HG03025 (cell line): ENCODE measurements around the gene FNDC1.
"Not testable (repeated sequence)": the region's sequence is repeated elsewhere in the genome, so short reads cannot be mapped to it uniquely, and the experiment has no call there.

Experiments
- ATAC-seq: cut with Tn5 transposase; IDR thresholded peaks from one replicate; pipeline ENCODE4 v1.9.1; 2021; ENCODE audit warnings: mild to moderate bottlenecking, moderate library complexity; ENCODE audit not compliant: unreplicated experiment, low FRiP score

Gene FNDC1

GRCh38 chr6:159252955-159253508, 83.8 kb downstream of the FNDC1 start:
- ATAC-seq, result peak; percentile 71

- no peak for ATAC-seq
Measured at GRCh38 chr6:159254186-159254585, 85.0 kb downstream of the FNDC1 start.

DNA sequence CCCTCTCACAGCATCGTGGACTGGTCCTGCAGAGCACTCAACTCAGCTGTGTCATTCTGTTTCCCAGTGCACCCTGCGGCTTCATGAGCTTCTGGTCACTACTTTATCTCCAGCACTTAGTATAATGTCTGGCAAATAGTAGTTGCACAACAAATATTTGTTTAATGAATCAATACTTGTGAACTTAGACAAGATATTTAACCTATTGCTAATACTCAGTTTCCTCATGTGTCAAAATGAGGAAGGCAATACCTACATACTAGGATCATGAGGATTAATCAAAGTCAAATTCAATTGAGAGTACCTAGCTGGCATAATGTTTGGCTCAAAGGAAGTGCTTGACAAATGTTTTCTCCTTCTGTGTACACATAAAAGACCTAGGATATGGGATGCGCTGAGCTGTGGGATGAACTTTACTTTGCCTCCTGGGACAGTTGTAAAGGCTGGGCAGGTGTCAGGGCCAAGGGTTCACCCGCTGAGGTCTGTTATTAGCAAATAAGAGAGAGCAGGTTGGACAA, 86.3 kb downstream of the FNDC1 start:
- ATAC-seq, result no peak

- ATAC-seq, result no peak
Measured at GRCh38 chr6:159256128-159256527, 86.9 kb downstream of the FNDC1 start.

- ATAC-seq, result no peak
Measured at GRCh38 chr6:159257846-159258245, 88.6 kb downstream of the FNDC1 start.

DNA sequence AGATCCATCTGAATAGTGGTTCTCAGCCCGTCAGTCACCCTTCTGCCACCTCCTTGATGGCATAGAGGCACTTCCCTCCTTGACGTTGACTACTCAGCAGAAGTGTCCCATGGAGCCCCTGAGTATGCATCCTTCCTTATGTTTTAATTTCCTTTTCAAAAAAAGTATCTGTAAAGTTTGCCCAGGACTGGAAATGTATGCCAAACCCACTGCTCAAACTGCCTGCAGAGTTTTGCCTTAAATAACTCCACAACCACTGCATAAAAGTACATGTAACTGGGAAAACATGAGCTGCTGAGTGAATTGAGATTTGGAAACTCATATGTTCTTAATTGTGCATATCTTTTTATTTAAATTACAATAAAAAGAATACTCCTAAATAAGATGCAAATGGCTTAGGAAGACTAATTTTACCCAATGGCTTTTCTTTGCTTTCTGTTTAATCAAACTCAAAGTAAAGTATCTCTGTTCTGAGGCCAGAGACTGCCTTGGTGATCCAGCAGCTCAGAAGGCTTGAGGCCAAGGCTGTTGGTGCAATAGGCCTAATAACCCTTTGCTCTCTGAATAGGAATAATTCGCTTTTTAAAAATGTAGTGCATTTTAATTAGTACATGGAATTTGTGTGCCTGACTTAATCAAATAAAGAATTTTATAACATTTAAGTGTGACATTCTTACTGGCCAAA, 90.4 kb downstream of the FNDC1 start:
- ATAC-seq, result no peak

GRCh38 chr6:159260208-159260607, 91.0 kb downstream of the FNDC1 start:
- ATAC-seq, result no peak

DNA sequence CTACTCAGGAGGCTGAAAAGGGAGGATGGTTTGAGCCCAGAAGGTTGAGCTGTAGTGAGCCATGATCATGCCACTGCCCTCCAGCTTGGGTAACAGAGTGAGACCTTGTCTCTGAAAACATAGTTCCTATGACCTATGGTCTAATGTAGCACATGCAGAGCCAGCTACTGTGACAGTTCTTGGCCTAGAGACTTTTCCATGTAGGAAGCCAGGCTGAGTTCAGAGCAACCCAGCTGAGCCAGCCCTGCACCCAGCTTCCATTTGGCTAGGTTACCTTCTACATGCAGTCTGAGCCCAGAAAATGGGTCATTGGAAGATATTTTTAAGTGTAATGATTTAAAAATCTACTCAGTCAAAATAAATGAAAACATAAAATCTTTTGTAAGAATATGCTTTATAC, 92.8 kb downstream of the FNDC1 start:
- no peak for ATAC-seq

- no peak for ATAC-seq
Measured at GRCh38 chr6:159262586-159262985, 93.4 kb downstream of the FNDC1 start.

DNA sequence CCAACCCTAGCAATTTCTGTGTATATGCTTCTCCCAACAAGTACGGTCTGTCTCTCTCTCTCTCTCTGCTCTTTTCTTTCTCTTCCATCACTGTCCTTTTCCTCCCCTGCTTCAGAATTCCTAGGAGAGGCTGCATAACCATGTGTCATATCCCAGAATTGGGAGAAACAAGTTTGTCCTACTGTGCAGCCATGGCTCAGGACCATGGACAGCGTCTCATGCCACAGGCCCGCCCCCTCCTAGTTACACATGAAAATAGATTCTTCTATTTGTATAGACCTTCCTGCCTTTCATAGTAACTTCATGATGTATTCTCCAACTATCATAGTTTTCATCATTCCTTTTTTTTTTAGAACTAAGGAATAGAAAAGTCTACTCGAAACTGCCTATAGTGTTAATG, 98.0 kb downstream of the FNDC1 start:
- no peak for ATAC-seq

GRCh38 chr6:159268511-159268910, 99.3 kb downstream of the FNDC1 start:
- ATAC-seq, result no peak

DNA sequence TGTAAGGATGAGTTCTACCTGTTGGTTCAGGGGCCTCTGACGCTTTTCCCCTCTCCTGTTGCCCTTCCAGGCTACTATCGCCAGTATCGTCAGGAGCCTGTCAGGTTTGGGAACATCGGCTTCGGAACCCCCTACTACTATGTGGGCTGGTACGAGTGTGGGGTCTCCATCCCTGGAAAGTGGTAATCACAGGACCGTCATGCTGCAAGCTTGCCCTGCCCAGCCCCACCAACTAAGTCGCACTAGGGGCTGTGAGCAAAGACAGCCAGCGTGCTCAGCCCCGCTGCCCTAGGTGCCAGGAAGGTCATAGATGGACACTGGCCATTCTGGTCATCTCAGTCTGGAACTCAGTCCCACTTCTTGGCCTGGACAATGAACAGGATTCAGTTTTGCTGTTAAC, 102.1 kb downstream of the FNDC1 start:
- ATAC-seq, result no peak

DNA sequence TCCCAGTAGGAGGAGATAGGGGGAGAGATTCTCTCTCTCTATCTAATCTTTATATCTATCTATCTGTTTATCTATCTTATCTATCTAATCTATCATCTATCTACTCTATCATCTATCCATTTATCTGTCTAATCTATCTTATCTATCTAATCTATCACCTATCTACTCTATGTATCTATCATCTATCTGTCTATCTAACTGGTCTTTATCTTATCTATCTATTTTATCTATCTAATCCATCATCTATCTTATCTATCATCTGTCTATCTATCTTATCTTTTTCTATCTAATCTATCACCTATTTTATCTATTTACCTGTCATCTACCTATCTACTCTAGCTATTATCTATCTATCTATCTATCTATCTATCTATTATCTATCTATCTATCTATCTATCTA, 109.4 kb downstream of the FNDC1 start:
- no peak for ATAC-seq

DNA sequence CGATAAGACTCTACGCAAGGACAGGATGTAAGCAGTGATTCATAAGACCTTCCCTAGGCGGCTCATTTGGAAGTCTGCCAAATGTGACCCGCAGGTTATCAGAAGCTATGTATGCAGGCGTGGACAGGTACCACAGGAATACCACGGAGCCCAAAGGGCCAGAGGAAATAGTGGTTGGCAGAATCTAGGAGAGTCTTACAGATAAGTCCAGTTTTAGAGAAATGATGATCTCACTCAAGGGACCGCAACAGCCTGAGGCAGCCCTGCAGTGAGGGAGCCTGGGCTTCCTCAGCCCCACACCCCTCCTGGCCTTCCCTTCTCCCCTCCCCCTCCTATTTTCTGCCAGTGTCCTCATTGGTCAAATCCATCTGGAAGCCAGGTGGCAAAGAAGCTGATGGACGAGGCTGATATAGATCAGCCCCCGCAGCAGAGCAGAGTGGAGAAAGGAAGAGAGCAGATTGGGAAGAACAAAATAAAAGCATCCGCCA, 110.6 kb downstream of the FNDC1 start:
- ATAC-seq, result no peak

- ATAC-seq, result no peak
Measured at GRCh38 chr6:159282421-159282820, 113.2 kb downstream of the FNDC1 start.

DNA sequence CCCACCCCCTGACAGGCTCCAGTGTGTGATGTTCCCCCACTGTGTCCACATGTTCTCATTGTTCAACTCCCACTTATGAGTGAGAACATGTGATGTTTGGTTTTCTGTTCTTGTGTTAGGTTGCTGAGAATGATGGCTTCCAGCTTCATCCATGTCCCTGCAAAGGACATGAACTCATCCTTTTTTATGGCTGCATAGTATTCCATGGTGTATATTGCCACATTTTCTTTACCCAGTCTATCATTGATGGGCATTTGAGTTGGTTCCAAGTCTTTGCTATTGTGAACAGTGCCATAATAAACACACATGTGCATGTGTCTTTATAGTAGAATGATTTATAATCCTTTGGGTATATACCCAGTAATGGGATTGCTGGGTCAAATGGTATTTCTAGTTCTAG, 115.5 kb downstream of the FNDC1 start:
- not testable (repeated sequence) for ATAC-seq

GRCh38 chr6:159298840-159299239, 129.6 kb downstream of the FNDC1 start:
- ATAC-seq, result no peak

- ATAC-seq, result no peak
Measured at GRCh38 chr6:159299566-159299965, 130.4 kb downstream of the FNDC1 start.

- no peak for ATAC-seq
Measured at GRCh38 chr6:159301277-159301676, 132.1 kb downstream of the FNDC1 start.

- no peak for ATAC-seq
Measured at GRCh38 chr6:159301810-159302593, 132.8 kb downstream of the FNDC1 start.

- ATAC-seq, result no peak
Measured at GRCh38 chr6:159302594-159302992, 133.4 kb downstream of the FNDC1 start.
